ENCODE measurements around the gene NLRP6.

Gene NLRP6

DNA sequence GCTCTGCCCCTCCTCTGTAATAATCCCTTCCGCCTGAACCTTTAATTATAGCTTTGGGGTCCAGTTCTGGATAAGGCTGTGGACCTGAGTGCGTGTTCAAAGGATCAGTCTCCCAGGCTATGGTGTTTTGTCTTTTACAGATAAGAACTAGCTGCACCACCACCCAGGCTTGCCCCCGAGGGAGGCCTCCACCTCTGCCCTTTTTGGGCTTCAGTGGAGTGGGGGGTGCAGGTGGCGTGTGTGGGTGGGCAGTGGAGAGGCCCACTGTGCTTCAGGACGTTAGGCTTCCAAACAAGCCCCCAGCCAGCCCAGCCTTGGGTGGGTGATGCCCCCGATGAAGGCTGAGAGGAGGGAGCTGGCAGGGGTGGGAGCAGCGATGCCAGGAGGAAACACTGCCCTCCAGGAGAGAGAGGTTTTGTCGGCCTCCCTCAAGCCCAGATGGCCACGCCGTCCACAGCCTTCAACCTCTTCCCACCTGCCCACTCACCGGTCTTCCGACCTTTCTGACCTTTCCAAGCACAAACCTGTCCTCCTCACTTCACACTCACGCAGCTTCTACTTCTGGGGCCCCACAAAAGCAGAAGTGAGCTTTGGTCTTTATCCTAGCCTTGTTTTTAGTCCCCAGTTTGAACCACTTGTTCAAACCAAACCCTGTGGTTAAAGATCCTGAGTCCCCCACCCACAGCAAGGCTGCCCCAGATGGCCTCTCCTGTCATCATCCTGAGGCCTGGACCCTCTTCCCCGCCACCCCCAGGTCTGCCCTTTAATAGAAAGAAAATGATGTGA lies 21.1 kb upstream of the NLRP6 start:
- no peak for DNase-seq

DNA sequence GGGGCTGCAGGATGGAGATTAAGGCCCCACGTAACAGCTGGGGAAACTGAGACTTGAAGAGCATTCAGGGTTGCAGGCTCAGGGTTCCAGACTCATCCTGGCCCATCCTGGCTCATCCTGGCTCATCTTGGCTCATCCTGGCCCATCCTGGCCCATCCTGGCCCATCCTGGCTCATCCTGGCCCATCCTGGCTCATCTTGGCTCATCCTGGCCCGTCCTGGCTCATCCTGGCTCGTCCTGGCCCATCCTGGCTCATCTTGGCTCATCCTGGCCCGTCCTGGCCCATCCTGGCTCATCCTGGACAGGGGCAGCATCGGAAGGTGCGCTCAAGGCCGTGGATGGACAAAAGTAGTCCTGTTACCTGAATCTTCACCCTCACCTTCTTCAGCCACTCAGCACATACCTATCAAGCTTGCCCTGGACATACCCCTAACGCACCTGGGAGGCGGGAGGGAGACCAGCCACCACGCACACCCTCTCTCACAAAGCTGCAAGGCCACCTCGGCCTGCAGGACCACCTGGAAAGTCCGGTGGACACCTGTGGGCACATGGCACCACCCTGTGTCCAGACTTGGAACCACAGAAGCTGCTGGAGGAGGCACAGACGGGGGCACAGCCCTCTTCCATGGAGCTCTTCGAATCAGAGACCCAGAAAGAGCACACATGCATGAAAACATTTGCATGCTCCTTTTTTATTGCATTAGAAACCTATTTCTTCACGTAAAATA lies 20.3 kb upstream of the NLRP6 start:
- no peak for DNase-seq

DNA sequence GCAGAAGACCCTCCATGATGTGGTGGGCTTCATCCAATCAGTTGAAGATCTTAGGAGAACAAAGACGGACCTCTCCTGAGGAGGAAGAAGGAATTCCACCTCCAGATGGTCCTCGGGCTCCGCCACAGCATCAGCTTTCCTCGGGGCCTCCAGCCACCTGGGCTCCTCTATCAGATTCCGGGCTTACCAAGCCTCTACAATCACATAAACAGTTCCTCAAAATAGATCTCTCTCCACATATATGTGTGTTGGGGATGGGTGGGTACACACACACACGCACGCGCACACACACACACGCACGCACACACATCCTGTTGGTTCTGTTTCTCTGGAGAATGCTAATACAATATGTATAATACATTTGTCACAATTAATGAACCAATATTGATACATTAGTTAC lies 18.8 kb upstream of the NLRP6 start:
- DNase-seq, result no peak

DNA sequence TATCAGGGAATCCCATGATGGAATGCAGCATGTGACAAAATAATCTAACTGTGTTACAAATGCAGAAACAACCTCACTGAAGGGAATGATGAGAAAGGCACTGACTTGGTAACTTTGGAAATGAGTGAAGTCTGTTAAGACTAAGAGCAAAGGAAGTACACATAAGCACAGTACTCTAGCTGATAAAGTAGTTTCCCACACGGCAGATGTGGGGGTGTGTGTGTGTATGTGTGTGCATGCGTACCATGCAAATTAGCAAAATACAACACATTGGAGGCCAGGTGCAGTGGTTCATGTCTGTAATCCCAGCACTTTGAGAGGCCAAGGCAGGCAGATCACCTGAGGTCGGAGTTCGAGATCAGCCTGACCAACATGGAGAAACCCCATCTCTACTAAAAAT lies 16.6 kb upstream of the NLRP6 start:
- no peak for DNase-seq

DNA sequence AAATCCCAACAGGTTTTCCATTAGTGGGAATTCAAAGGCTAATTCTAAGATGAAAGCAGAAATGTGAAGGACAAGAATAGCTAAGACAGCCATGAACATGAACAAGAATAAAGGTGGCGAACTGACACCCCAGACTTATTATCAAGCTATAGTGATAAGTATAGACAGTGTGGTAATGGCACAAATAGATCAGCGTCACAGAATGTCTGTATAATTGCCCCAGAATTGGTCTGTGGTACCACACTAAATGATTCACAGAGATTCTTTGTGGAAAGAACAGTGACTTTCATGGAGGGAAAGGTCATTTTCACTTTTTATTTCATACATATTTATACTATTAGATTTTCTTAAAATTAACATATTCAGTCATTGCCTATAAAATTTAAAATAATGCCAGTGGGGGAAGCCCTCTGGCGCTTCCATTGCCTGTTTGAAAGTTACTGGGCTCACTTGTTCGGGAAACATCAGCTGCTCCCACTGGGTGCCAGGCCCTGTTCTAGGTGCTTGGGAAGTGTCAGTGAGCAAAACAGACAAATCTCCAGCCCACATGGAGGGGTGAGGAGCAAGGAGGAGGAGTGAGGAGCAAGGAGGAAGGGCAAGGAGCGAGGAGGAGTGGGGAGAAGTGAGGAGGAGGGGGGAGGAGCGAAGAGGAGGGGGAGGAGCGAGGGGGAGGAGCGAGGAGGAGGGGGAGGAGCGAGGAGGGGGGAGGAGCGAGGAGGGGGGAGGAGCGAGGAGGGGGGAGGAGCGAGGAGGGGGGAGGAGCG lies 11.3 kb upstream of the NLRP6 start:
- peak; percentile 44 to 51 for DNase-seq

DNA sequence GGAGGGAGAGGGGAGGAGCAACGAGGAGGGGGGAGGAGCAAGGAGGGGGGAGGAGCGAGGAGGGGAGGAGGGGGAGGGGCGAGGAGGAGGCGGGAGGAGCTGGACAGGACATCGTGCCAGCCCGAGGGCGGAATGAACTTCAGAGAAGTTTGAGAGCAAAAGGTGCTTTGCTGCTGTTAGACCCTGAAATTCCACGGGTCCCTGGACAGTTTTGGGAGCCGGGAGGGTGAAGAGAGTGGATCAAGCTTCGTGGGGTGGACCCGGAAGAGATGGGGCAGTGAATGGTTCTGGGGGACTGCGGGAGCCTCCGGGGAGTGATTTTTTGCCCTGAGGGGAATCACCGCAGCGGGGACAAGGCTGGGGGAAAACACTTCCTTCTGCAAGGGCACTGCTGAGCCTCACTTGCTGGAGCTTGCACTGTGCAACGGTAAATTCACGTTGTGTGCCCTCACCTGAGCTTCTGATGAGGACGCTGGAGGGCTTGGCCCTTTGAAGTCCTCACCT lies 10.7 kb upstream of the NLRP6 start:
- peak; percentile 55 to 67 for DNase-seq

DNA sequence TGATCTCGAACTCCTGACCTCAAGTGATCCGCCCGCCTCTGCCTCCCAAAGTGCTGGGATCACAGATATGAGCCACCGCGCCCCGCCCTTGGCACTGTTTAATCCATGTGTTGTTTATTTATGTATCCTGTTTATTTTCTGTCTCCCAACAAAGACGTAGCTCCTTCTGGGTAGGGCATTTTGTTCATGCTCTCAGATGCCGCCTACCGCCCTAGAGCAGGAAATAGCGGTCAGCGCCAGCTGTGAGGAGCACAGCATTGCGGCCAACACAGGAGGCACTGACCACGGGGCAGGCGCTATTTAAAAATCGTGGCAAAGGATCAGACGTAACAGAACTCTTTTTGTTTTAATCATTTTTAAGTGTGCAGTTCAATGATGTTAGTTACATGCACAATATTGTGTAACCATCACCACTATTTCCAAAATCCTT lies 9.5 kb upstream of the NLRP6 start:
- peak; percentile 39 to 51 for DNase-seq

DNA sequence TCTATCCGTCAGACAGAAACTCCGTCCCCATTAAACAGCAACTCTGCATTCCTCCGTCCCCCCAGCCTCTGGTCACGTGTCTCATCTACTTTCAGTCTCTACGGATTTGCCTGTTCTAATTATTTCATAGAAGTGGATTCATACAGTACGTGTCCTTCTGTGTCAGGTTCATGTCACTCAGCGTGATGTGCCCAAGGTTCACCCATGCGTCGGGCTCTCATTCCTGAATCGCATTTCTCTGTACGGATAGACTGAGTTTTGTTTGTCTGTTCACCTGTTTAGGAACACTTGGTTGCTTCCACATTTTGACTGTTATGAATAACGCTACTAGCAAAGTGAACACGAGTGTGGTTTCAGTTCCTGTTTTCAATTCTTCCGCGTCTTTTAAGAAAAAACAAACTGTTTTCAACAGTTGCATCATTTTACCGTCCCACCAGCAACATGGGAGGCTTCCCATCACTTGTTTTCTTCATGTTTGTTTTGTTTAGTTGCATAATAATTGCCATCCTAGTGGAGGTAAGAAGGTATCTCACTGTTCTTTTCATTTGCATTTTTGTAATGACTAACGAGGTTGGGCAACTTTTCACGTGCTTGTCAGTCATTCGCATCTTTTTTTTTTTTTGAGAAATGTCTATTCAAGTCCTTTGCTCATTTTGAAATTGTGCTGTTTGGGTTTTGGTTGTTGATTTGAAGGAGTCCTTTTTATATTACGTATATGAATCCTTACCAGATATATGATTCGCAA lies 8.9 kb upstream of the NLRP6 start:
- DNase-seq, result peak; percentile 45 to 63

DNA sequence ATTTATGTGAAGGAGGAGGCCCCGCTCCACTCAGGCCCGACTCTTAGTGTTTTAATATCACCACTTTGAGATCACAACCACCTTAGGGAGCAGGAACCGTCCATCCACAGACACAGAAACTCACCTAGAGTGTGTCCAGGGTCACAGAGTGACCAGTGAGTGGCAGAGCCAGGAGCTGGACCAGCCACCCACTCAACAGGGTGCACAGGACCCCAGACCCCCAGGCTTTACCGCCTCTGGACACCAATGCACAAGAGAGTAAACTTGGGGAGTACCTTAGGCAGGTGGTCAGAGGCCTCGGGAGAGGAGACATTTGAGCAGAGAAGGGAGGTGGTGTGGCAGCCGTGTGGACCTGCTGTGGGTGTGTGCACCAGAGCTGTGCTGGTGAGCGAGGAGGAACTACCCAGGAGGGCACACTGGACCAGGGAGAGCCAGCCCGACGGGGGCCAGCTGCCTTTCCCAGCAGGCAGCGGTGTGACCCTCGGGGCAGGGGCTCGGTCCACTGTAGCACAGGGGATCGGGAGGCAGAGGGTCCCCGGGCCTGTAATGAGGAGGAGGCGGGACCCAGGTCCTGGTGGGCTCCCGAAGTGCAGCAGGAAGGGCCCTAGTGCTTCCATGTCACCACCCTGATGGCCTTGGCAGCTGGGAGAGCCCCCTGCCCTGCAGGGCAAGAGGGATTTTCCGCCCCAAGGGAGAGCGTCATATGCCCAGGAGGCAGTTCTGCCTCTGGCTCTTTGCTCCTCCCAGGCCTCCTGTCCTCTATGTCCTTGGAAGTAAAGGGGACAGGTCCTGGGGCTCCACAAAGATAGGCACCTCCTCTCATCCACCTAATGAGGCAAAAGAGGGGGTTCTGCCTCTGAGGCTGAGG lies 7.5 kb upstream of the NLRP6 start:
- DNase-seq, result no peak

DNA sequence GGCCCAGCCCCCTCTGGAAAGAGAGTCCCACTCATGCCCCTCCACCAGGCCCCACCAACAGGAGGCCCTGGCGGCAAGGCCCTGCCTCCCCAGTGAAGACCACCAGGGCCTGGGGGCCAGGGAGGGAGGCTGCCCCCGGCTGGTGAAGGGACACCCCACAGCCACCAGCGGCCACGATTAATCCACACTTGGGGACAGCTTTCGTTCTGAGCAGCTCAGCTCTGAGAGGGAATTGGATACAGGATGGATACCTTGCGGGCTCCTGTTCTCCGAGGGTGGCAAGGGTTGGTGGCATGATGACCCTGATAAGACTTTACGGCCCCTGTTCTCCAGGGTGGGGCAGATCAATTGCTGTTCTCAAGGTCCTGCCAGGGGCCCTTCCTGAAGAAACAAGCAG lies 6.9 kb upstream of the NLRP6 start:
- DNase-seq, result no peak

DNA sequence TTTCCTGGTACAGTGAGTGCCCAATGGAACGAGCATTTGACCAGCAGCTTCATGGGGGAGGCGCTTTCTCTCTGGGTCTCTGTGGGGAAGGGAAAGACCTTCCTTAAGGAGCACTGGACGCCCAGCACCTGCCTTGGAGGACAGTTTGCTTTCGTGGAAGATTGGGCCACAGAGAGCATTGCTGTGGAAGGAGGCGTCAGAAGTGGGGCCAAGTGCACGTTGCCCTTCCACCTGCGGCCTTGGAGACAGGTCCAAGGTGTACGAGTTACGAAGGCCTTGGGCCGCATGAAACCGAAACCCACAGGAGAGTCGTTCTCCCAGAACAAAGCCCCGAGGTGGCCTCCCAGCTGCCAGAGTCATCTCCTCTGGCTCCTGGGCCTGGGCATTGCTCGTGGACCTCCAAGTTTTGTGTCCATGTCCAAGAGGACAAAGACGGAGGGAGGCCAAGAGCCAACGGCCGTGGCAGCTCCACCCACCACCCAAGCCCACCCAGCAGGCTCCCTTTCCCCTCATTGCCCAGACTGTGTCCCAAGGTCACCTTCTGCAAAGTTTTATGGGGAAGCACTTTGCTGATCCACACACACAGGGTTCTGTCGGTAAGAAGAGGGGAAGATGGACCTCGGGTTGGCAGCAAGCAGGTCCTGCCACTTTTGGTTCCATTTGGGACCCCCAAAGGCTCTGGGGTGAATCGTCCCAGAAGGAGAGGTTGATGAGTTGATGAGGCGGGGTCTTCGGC lies 5.8 kb upstream of the NLRP6 start:
- no peak for DNase-seq

DNA sequence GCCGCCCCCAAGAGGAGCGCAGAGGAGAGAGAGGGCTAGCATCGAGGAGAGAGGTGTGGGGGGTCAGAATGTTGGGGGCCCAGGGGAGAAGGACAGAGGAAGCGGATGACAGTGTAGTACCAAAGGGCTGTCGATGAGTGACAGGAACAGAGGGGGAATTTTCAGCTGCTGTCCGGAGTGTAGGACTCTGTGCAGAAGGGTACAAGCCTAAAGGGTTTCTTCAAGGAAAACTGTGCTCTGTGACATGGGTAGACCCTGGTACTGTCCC lies 5.3 kb upstream of the NLRP6 start:
- DNase-seq, result no peak

DNA sequence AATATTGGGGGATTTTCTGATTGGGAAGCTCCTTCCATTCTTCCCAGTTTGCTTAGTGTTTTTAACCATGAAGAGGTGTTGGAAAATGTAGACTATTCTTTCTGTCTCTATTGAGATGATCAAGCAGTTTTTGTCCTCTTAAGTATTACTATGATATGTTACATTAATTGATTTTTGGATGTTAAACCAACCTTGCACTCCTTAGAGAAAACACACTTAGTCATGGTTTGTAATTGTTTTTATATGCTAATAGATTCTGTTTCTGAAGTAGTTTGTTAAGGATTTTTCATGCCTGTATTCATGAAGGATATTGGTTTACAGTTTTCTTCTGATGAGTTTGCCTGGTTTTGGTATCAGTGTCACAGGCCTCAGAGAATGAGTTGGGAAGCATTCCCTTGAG lies 2.0 kb upstream of the NLRP6 start:
- no peak for DNase-seq

DNA sequence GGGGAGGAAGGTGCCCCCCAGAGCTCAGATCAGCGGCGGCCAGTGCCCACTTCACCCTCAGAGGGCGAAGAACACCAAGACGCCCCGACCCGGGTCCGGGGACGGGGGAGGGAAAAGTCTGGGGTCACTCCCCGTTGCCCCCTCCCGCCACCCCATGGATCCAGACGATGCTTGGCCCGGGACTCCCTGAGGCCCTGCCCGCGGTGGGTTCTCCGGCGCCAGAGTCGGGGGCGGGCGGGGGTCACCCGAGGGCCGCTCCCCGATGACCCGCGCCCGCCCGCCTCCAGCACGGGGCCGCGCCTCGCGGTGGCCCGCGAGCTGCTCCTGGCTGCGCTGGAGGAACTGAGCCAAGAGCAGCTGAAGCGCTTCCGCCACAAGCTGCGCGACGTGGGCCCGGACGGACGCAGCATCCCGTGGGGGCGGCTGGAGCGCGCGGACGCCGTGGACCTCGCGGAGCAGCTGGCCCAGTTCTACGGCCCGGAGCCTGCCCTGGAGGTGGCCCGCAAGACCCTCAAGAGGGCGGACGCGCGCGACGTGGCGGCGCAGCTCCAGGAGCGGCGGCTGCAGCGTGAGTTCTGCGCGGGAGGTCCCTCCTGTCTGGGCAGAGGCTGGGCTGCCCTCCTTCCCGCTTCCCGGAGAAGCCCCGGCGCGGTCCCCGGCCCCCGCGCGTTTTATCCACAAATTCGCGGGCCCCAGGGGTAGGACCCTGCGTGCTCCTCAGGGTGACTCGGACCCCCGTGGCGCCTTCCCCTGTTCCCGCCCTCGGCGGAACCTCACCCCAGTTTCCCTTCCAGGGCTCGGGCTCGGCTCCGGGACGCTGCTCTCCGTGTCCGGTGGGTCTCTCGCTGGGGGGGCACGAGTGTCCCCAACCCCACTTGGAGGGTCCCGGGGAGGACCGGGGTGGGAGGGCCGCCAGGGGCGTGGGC lies 1.1 kb downstream of the NLRP6 start:
- peak in 1 of 2 experiments; percentile 9 for DNase-seq

DNA sequence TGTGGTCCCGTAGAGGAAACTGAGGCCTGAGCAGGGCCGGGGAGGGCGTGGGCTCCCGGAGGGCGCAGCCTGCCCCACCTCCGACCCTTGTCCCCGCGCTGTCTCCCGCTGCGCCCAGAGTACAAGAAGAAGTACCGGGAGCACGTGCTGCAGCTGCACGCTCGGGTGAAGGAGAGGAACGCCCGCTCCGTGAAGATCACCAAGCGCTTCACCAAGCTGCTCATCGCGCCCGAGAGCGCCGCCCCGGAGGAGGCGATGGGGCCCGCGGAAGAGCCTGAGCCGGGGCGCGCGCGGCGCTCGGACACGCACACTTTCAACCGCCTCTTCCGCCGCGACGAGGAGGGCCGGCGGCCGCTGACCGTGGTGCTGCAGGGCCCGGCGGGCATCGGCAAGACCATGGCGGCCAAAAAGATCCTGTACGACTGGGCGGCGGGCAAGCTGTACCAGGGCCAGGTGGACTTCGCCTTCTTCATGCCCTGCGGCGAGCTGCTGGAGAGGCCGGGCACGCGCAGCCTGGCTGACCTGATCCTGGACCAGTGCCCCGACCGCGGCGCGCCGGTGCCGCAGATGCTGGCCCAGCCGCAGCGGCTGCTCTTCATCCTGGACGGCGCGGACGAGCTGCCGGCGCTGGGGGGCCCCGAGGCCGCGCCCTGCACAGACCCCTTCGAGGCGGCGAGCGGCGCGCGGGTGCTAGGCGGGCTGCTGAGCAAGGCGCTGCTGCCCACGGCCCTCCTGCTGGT lies 1.9 kb downstream of the NLRP6 start:
- DNase-seq, result peak in 1 of 2 experiments; percentile 44

DNA sequence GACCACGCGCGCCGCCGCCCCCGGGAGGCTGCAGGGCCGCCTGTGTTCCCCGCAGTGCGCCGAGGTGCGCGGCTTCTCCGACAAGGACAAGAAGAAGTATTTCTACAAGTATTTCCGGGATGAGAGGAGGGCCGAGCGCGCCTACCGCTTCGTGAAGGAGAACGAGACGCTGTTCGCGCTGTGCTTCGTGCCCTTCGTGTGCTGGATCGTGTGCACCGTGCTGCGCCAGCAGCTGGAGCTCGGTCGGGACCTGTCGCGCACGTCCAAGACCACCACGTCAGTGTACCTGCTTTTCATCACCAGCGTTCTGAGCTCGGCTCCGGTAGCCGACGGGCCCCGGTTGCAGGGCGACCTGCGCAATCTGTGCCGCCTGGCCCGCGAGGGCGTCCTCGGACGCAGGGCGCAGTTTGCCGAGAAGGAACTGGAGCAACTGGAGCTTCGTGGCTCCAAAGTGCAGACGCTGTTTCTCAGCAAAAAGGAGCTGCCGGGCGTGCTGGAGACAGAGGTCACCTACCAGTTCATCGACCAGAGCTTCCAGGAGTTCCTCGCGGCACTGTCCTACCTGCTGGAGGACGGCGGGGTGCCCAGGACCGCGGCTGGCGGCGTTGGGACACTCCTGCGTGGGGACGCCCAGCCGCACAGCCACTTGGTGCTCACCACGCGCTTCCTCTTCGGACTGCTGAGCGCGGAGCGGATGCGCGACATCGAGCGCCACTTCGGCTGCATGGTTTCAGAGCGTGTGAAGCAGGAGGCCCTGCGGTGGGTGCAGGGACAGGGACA lies 2.7 kb downstream of the NLRP6 start:
- DNase-seq, result peak in 1 of 2 experiments; percentile 43

DNA sequence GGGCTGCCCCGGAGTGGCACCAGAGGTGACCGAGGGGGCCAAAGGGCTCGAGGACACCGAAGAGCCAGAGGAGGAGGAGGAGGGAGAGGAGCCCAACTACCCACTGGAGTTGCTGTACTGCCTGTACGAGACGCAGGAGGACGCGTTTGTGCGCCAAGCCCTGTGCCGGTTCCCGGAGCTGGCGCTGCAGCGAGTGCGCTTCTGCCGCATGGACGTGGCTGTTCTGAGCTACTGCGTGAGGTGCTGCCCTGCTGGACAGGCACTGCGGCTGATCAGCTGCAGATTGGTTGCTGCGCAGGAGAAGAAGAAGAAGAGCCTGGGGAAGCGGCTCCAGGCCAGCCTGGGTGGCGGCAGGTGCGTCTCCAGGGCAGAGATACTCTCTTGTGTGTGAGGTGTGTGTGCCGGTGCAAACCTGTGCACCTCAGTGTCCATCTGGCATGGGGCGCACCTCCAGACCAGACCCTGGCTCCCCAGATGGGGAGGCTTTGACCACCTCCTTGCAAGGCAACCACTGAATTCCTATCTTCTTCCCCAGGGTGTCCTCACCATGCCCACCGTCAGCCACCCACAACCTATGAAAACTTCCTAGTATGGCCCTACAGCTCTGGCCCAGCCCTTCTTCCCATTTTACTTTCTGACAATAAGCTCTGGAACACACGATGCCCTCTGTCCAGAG lies 3.4 kb downstream of the NLRP6 start:
- DNase-seq, result no peak

DNA sequence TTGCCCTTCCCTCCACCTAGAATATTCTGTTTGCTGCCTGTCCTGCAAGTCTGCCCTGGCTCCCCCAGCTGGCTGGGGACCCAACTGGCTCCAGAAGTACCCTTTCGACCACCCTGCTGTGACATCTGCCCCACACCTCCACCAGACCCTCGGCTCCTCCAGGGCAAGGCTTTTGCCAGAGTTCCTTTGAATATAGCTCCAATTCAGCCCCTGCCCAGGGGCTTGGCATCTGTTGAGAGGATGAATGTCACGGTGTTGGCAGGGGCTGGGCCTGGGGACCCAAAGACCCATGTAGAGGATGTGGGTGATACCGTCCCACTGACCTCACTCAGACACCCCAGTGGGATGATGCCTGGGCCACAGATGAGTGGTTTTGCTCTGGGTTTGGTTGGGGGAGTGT lies 4.0 kb downstream of the NLRP6 start:
- DNase-seq, result no peak
